Psoas muscle (tissue), 8 donors: ENCODE measurements around the gene DLG3. TPM values are rescaled to one million over a fixed set of nuclear protein-coding genes. Genes with fewer than 3 reads are reported as not detected.

Experiments used
- ATAC-seq, 4 donors: fragments of 200-7000 bp; cut with Tn5 transposase; one replicate each; pipeline ENCODE4 v1.9.1; 2020; ENCODE audit warnings: moderate library complexity in 3 of 4, mild to moderate bottlenecking in 2 of 4
- DNase-seq, 2 donors: peaks; one replicate each; pipeline ENCODE4 v3.0.0-alpha.2; 2020
- H3K27ac ChIP-seq: fragments of 200-600 bp; one replicate; pipeline ENCODE4 v1.8.0; 2022
- H3K27me3 ChIP-seq, 3 donors: fragments of 200-600 bp in 1 of 3; one replicate each; pipeline versions ENCODE4 v1.6.1 to v1.8.0; 2013 to 2022; ENCODE audit warnings: low read length in 2 of 3, mild to moderate bottlenecking in 2 of 3, moderate library complexity in 1 of 3; ENCODE audit not compliant: insufficient read depth in 3 of 3
- H3K36me3 ChIP-seq, 2 donors: fragments of 200-600 bp in 1 of 2; one replicate each; pipeline versions ENCODE4 v1.6.1 to v1.8.0; 2013 to 2022; ENCODE audit warnings: low read depth in 1 of 2, mild to moderate bottlenecking in 1 of 2, moderate library complexity in 1 of 2; ENCODE audit not compliant: insufficient read depth in 1 of 2
- H3K4me1 ChIP-seq: fragments of 200-600 bp; one replicate; pipeline ENCODE4 v1.8.0; 2022
- H3K4me3 ChIP-seq: fragments of 200-600 bp; one replicate; pipeline ENCODE4 v1.8.0; 2022; ENCODE audit warnings: mild to moderate bottlenecking
- H3K9me3 ChIP-seq: fragments of 200-600 bp; one replicate; pipeline ENCODE4 v1.8.0; 2022
- WGBS, 3 donors: extraction: QIAGEN DNeasy Blood & Tissue Kit; methylation state at CpG; one replicate each; pipeline versions ENCODE4 v1.1.6 to v1.1.7; 2013; 5-methylcytosine and 5-hydroxymethylcytosine counted together
- intact Hi-C, 2 donors: fragments of 100-400 bp; cut with DNase I; formaldehyde crosslinking; loops; one replicate each; pipeline versions ENCODE4 v1.11.0 to v1.14.2; 2022
- polyA plus RNA-seq, 3 donors: library from polyadenylated mRNA; stranded (reverse); fragments of 200-250 nt; gene quantifications; one replicate each; pipeline ENCODE4 v1.2.3, GENCODE V29; 2013
- total RNA-seq, 4 donors: library from RNA; stranded (reverse); fragmentation: NEBNext Ultra II Directional in 2 of 4; extraction: Animal tissue kit (Norgen Biotek cat#: 25700) in 2 of 4; gene quantifications; one replicate each; pipeline versions ENCODE4 v1.2.1 to v1.2.4, GENCODE V29; 2021 to 2023
- TF ChIP-seq, protein P1 (sequence below): fragments of 200-600 bp; IDR thresholded peaks from one replicate; pipeline ENCODE4 v1.8.0; 2022; ENCODE audit warnings: antibody characterized with exemption
- donor health status: healthy with polysubstance abuse.
- donor health status: DM: no; HTN: no; CAD: no; lungs with moderate emphysema.
- donor health status: Bipolar disorder and iron deficiency.
- donor health status: healthy.
- donor health status: DM: yes; HTN: yes; CAD: no.
- donor health status: DM: no; HTN: no; CAD: no.
- donor health status: DM: no; HTN: no; CAD: no.
- donor health status: DM: yes; HTN: yes; CAD: no.

DLG3 gene
- total and polyA plus RNA-seq, 7 donors: 0.27 to 1.6 (median 1.2) TPM

DNA sequence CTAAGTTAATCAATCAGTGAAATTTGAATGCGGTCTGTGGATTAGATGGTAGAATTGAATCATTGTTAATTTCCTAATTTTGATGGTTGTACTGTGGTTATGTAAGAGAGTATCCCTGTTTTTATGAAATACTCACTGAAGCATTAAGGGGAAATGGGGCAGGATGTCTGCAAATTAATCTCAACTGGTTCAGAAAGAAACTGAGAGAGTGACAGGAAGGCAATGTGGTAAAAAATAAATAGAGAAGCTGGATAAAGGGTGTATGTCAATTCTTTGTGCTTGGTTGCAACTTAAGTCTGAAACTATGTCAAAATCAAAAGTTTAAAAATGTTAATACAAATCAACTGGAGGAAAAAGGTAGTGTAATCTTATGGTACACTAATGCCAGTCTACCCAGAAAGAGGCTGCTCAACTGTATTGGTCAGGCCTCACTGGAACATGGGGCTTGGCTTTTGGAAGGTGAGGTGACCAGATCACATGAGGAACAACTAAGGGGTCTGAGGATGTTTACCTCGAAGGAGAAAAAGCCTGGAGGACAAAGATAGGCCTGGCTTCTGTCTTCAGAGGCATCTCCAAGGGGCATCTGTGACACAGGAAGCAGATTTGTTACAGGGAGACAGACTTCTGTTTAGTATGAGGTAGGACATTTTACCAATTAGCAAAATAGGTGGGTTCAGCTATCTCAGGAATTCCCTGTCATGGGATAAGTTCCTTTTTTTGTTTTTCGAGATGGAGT is 83.1 kb downstream of the DLG3 start:
- ATAC-seq (no peak), DNase-seq (no peak)
- peaks cover 0 to 4% (median 0%) of the 10 kb centered on the region in 3 donors for H3K27me3 ChIP-seq
- intact Hi-C loops: no loop called here
- H3K36me3 ChIP-seq: no peaks in the 10 kb centered on the region
- H3K9me3 ChIP-seq: no peaks in the 10 kb centered on the region
- WGBS, 3 donors: 60 to 89% (median 74%) methylated on average over 3 of the region's 3 CpGs
- H3K4me1 ChIP-seq: no peaks in the 10 kb centered on the region
- H3K27ac ChIP-seq: no peak overlapping the region
- H3K4me3 ChIP-seq: no peak overlapping the region
- TF ChIP-seq, protein P1, sequence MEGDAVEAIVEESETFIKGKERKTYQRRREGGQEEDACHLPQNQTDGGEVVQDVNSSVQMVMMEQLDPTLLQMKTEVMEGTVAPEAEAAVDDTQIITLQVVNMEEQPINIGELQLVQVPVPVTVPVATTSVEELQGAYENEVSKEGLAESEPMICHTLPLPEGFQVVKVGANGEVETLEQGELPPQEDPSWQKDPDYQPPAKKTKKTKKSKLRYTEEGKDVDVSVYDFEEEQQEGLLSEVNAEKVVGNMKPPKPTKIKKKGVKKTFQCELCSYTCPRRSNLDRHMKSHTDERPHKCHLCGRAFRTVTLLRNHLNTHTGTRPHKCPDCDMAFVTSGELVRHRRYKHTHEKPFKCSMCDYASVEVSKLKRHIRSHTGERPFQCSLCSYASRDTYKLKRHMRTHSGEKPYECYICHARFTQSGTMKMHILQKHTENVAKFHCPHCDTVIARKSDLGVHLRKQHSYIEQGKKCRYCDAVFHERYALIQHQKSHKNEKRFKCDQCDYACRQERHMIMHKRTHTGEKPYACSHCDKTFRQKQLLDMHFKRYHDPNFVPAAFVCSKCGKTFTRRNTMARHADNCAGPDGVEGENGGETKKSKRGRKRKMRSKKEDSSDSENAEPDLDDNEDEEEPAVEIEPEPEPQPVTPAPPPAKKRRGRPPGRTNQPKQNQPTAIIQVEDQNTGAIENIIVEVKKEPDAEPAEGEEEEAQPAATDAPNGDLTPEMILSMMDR: no peak

DNA sequence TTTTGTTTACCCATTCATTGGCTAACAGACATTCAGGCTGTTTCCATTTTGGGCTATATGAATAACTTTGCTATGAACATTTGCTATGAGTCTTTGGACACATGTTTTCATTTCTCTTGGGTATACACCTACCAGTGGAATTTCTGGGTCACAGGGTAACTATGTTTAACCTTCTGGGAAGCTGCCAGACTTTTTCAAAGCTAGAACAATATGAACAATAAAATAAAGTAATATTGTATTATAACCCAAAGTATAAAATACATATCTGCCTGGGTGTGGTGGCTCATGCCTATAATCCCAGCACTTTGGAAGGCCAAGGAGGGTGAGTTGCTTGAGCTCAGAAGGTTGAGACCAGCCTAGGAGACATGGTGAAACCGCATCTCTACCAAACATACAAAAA is 90.6 kb downstream of the DLG3 start:
- no peaks in the 10 kb centered on the region for H3K36me3 ChIP-seq

DNA sequence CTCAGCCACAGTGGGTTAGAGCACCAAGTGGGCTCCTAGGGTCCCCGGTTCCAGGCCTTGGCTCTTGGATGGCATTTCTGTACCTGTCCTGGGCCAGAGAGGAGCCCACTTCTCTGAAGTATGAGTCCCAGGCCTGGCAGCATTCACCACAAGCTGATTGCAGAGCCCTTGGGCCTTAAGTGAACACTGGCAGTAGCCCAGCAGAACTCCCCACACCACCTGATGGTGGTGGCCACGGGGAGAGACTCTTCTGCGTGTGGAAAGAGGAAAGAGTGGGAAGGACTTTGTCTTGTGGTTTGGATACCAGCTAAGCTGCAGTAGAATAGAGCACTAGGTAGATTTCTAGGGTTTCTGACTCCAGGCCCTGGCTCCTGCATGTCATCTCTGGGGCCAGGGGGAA is 104.8 kb downstream of the DLG3 start:
- intact Hi-C loops: no loop called here
- ATAC-seq: no peak
- H3K4me1 ChIP-seq: no peaks in the 10 kb centered on the region
- TF ChIP-seq, protein P1: no peak
- no peak for DNase-seq
- H3K27me3 ChIP-seq: no peaks in the 10 kb centered on the region
- no peak overlapping the region for H3K27ac ChIP-seq
- no peaks in the 10 kb centered on the region for H3K9me3 ChIP-seq
- H3K4me3 ChIP-seq: no peak overlapping the region
- H3K36me3 ChIP-seq: no peaks in the 10 kb centered on the region
- 70 to 75% (median 75%) methylated on average over 3 of the region's 3 CpGs for WGBS, 3 donors

More for the DNA sequence above, 90.6 kb downstream of the DLG3 start:
- ATAC-seq: no peak
- Histone ChIP-seq H3K9me3 (no peaks in the 10 kb centered on the region), H3K4me1 (no peaks in the 10 kb centered on the region), H3K4me3 (no peak overlapping the region), H3K27ac (no peak overlapping the region), H3K27me3 (no peaks in the 10 kb centered on the region)
- no peak for DNase-seq
- TF ChIP-seq, protein P1: no peak
- WGBS, 3 donors: 45 to 100% (median 95%) methylated on average over 1 of the region's 1 CpG
- intact Hi-C loops: no loop called here

DNA sequence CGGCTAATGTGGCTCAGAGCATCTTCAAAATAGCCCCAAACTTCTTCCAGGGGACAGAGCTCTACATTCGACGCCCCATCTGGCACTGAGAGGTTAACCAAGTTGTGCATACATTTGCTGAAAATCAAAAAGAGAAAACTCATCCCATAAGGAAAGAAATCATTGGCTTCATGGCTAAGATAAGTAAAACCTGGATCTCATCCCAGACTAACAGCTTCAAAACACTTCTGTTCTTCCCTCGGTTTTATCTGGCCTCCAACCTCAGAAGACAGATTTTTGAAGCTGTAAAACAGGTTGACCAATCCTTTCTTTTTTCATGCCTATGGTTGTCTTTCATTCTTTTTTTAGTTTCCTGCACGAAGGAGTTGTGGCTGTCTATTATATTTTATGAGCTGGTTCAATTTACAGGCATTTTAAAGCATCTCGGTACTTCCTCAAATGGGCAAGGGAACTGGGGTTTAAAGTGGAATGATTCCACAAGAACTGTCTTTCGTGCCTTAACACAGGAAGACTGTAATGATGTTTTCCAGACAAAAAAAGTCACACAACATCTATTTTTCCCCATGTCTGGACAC is 107.6 kb downstream of the DLG3 start:
- H3K36me3 ChIP-seq: no peaks in the 10 kb centered on the region
- TF ChIP-seq, protein P1: no peak
- H3K9me3 ChIP-seq: no peaks in the 10 kb centered on the region
- intact Hi-C loops: no loop called here
- no peak overlapping the region for H3K27ac ChIP-seq
- ATAC-seq (no peak), DNase-seq (no peak)
- WGBS, 3 donors: 44 to 51% (median 48%) methylated on average over 7 of the region's 7 CpGs
- H3K27me3 ChIP-seq: no peaks in the 10 kb centered on the region
- no peaks in the 10 kb centered on the region for H3K4me1 ChIP-seq
- no peak overlapping the region for H3K4me3 ChIP-seq
